ENCODE measurements around the gene MYLIP. TPM values are rescaled to one million over a fixed set of nuclear protein-coding genes. Genes with fewer than 3 reads are reported as not detected.
A peak's percentile ranks its signal among the peaks of the same experiment; 100 is the strongest.

MYLIP gene
- total RNA-seq = 10.6 TPM

DNA sequence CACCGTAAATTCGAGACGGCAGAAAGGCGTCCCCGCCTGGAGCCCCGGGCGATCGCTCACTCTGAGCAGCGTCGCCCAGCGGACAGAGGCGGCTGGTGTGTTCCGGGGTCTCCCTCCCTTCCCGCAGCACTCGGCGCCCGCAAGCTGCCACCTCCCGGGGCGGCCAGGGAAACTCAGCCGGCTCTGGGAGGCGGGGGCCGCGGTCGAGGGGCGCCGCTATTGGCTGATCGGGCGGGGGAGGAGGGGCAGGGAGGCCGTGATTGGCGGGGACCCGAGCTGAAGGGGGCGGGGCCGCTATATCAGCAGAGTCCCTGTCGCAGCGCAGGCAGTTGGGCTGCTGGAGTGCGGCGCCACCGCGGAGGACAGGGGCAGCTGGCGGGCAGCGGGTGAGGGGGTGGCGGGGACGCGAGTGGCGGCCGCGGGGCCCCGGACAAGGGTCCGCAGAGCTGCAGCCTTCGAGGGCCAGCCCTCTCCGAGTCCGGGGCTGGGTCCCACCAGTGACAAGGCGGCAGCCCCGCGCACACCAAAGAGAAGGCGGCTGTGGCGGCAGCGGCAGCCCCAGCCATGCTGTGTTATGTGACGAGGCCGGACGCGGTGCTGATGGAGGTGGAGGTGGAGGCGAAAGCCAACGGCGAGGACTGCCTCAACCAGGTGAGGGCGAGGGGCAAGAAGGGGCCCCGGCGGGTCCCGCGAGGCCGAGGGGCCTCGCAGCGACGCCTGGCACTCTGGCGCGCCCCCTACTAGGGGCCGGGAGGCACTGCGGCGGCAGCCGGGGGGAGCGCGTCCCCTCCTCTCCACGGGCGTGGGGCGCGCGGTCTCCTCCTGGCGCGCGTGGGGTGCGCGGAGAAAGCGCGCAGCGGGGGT is at the start of gene MYLIP:
Gene MYLIP, plus strand, starts transcription at position 328 of the 864 bp plus-strand sequence. Its CDS starts 237 bp downstream, at position 565.
- peak; percentile 99 for ATAC-seq

DNA sequence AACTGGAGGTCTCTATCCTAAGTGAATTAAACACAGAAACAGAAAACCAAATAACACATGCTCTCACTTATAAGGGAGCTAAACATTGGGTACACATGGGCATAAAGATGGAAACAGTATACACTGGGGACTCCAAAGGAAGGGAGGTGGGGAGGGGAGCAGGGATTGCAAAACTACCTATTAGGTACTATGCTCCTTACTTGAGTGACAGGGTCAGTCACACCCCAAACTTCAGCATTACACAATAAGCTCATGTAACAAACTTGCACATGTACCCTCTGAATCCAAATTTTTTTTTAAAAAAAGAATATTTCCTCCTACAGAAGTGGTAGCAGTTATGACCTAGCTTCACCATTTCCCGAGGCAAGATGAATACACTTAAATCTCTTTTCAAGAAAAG is 49.5 kb upstream of the MYLIP start:
- ATAC-seq = no peak

DNA sequence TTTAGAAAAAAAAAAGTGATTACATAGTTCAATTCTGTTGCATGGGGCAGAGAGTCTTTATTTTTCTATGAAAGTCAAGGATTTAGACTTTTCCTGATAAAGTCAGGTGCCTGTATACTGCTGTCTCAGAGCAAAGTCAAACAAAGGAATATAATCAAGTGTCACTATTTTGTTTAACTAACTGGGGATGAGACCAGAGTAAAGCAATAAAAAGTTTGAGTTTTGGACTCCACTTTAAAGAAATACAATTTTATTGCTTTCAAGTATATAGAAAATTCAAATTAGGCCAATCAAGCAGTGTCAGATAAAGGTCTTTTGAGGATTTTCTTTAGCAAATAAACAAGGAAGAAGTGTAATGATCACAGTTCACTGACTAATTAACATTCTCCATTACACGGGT is 48.7 kb upstream of the MYLIP start:
- no peak for ATAC-seq

DNA sequence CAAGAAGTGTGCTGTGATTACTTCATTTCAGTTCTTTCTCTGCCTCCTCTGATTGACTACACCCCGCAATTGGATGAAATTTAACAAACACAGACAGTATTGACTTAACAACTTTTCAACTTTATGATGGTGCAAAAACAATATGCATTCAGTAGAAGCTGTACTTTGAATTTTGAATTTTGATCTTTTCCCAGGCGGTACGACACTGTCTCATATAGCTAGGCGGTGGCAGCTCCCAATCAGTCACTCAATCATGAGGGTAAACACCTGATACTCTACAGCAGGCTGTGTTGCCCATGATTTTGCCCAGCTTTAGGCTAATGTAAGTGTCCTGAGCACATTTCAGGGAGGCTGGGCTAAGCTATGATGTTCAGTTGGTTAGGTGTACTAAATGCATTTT is 47.6 kb upstream of the MYLIP start:
- ATAC-seq = no peak

DNA sequence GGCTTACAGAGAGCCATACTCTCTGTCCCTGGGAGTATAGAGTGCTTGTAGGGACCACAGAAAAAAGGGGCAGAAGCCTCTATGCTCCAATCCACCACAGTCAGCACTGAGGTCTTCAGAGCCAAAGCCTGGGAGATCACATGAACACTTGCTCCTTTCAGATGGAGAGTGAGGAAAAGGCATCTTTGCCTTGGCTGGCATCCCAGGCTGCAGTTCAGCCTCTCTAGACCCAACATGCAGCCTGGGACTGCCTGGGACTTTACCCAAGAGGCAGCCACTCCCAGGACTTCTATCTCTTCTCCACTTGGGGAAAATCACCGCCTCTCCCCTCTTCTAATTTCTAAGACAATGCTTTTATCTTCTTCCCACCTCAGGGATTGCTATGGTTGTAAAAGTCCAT is 46.5 kb upstream of the MYLIP start:
- peak; percentile 70 for ATAC-seq

- ATAC-seq = no peak
These were observed 41.9 kb upstream of the MYLIP start for GRCh38 chr6:16086965-16087364.

DNA sequence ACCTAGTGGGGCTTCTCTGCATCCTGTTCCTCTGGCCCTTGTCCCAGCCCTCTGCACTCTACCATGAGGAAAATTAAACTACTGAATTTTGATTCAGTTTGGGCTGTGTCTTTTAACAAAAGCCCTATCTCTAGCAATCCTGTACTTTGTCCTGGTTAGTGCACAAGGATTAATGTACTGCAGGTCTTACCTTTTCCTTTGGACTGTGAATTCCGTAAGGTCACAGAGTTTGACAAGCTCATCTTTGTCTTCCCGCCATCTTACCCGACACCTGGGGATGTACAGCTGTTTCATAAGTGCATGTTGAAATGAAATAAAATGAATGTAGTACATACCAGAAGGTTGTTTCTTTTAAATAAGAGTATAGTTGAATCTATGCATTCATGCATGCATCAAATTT is 41.5 kb upstream of the MYLIP start:
- no peak for ATAC-seq

GRCh38 chr6:16088409-16088808 is 40.5 kb upstream of the MYLIP start:
- no peak for ATAC-seq

GRCh38 chr6:16089232-16090062 is 39.4 kb upstream of the MYLIP start:
- peak; percentile 84 for ATAC-seq

DNA sequence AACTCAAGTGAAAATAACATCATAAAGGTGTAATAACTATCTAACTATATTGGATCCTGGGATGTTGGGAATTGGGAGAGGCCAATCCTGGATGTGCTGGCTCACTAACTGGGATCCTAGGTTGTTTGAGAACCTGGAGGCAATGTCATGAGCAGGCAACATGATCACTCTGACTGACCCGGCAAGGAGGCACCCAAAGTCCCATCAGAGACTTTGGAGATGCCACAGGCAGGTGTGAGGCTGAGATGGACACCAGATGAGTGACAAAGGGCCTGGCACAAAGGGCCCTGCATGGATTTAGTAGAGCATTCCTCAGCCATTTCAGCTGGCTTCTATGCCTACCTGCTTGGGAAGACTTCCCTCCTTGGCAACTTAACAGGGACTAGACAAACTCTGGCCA is 38.4 kb upstream of the MYLIP start:
- no peak for ATAC-seq

DNA sequence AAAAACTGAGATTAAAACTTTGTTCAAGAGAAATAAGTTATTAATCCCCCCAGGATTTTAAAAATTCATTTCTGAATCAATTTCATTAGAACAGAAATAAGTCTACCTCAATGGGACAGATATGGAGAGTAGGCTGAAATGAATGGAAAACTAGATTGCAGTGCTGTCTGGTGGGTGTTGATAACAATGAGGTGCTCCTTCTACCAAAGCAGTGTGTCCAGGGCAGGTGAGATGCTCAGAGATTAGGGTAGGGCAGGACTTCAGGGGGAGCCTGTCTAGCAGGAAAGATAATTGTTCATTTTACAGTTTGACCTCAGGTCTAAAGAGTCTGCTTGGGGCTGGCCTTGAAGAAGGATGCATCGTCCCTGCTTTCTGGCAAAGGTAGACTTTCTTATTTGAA is 38.0 kb upstream of the MYLIP start:
- ATAC-seq = no peak

- ATAC-seq = no peak
These were observed 36.7 kb upstream of the MYLIP start for GRCh38 chr6:16092140-16092539.

GRCh38 chr6:16092990-16093389 is 35.9 kb upstream of the MYLIP start:
- no peak for ATAC-seq

- no peak for ATAC-seq
These were observed 33.7 kb upstream of the MYLIP start for GRCh38 chr6:16095180-16095579.

DNA sequence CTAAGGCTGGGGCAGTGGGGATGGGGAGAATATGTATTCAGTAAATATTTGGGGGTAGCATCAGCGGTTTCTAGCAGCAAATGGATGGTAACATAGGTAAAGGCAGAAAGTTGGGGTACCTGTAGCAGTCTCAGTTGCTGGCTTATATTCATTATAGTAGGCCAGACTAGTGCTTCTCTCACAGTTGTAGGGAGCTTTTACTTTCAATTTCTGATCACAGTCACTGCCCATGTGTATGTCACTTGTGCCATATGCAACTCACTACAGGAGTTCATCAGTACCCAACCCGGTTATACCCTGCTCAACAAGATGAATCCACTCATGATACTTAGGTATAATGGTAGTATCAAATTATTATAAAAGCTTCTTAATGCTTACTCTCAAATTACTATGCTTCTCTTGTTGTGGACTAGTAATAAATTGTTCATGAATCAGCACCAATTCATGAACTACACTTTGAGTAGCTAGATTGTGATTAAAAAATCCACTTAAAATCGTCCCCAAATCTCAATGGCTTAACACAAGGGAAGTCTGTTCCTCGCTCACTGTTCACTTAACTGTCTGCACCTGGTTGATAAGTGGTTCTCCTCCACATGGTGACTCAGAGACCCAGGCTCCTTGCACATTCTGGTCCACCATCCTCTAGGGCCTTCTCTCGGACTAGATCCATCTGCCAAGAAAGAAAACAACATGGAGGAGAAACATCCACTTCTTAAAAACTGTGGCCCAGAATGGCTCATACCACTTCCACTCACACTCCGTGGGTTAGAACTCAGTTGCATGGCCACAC is 31.3 kb upstream of the MYLIP start:
- ATAC-seq = no peak

GRCh38 chr6:16098211-16098610 is 30.7 kb upstream of the MYLIP start:
- no peak for ATAC-seq

DNA sequence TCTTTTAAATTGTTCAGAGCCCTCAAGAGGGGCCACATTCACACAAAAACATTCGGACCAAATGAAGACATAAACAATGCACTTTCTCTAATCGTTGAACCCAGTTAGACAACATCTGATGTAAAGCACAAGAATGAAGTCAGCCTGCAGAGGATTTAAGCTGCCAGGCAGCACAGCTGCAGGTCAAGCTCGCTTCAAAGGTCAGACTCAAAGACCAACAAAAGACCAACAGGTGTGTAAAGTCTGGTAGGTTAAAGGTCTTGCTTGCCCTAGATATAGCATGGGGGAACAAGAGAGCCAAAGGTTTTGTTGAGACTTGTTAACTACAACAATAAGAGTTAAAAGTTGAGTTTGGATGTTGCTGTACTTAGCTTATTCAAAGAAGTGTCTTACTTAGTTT is 26.7 kb upstream of the MYLIP start:
- no peak for ATAC-seq

DNA sequence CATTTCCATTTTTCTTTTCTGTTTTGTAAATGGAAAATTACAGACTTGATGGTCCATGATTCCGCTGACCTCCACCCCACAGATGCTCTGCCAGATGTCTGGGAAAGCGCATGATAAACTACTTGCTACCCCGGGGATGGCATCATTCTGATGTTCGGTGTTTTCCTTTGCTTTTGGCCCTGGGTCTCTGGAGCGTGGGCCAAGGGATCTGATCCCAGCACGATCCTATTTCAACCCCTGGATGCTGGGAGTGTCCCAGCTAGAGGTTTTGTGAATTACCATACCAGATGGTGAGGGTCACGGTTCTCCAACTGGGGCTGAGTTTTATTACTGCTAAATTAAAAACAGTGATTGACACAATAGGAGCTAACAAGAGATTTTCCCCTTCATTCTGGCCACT is 25.2 kb upstream of the MYLIP start:
- ATAC-seq = no peak

DNA sequence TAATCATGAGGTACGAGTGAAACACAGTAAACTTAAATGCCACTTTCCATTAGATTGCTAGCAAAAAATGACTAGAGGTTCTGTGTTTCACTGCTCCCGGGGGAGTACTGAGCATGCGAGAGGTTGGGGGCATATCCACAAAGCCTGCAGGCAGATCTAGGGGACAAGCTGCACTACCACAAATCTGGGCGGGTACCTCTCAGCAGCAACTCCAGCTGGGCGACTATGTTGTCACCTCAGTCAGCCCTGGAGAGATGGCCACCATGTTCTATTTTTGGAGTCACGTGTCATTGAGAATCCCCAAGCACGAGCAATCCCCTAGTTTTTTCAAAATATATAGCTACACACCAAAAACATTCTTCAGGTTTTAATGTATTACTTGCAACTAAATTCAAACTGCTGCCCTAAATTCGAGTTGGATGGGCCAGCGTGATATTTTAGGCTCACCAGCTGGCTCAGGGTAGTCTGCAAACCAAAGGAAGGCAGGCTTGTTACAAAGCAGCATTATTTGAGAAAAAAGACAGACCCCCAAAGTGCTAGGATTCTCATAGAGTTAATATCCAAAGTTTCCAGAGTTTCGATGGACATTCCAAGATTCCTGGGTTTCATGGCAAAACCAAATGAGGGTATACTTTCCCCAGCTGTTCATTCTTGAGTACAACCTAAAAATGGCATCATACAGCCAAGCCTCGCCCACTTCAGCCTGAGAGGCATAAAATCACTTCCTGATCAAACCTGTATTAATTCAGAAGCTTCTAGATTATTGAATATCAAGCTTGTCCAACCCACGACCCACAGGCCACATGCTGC is 24.1 kb upstream of the MYLIP start:
- ATAC-seq = no peak

GRCh38 chr6:16105854-16106253 is 23.0 kb upstream of the MYLIP start:
- no peak for ATAC-seq

DNA sequence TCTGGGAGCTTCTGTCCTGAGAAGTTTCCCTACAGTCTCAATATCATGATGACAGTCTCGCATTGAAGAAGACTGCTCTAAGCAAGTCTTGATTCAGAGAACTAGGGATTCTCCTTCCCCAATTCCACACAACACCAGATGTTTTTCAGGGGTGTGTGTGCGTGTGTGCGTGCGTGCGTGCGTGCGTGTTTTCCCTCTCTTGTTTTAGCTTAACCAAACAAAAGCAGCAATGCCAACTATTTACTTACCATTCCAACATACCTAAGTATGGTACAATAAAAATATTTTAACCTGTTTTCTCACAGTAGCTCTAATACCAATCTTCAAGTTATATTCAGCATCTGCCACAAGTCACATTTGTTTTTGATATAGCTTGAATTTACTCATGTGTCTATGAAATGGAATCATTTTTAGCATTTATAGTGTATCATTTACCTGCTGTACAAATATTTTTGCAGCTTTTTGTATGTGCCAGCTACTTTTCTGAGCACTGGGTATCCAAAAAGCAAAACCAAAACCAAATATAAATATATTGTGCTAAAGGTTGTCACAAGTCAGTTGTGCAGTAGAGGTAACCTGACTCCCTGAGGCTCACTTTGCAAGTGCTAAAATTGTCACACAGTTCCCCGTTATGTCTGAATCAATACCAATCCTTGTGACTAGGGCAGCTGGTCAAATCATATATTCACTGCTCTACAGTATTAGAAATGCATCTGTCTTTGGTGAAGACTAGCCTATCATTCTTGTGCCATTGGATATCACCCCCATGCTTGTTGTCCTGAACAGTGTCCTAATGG is 21.7 kb upstream of the MYLIP start:
- no peak for ATAC-seq

Data from esophagus mucosa (tissue), 1 donor.